ENCODE data around the gene NCKAP5. TPM values are rescaled to one million over a fixed set of nuclear protein-coding genes. Genes with fewer than 3 reads are reported as not detected.

NCKAP5 gene
- total and polyA plus RNA-seq, 4 donors: 0.57 to 2.8 (median 2.4) TPM

- H3K9ac ChIP-seq (ENCODE audit: low read depth in 1 of 2, low read length in 2 of 2): peak overlapping the region in 1 of 2 donors; percentile 58
- peak overlapping the region; percentile 33 to 47 (median 33) for H3K4me3 ChIP-seq (ENCODE audit: low read depth in 1 of 3, low read length in 3 of 3)
- no peaks in the 10 kb centered on the region for H3K9me3 ChIP-seq (ENCODE audit: control insufficient read depth in 4 of 4, low read length in 3 of 4)
- H3K4me1 ChIP-seq (ENCODE audit: control insufficient read depth in 4 of 4, insufficient read depth in 4 of 4, low read length in 3 of 4): peaks cover 2 to 45% (median 27%) of the 10 kb centered on the region in 4 donors
- TF ChIP-seq CTCF (IDR thresholded peaks at IDR 0.05; ENCODE audit: low read depth, low read length, missing input control) (peak; percentile 26), HNF4G (IDR thresholded peaks at IDR 0.05) (peak; percentile 13), RXRA (IDR thresholded peaks at IDR 0.05) (peak; percentile 46 to 57), TAF1 (conservative IDR thresholded peaks at IDR 0.05) (no peak), ATF3 (IDR thresholded peaks at IDR 0.05) (peak; percentile 71), GABPA (IDR thresholded peaks at IDR 0.05 in 1 of 2, conservative IDR thresholded peaks at IDR 0.05 in 1 of 2) (no peak), YY1 (IDR thresholded peaks at IDR 0.05) (peak; percentile 67), HNF4A (conservative IDR thresholded peaks at IDR 0.05) (peak; percentile 57 to 74), EGR1 (IDR thresholded peaks at IDR 0.05; ENCODE audit: low read depth in 2 of 2) (peak in 1 of 2 donors; percentile 52), RAD21 (IDR thresholded peaks at IDR 0.05) (peak; percentile 67 to 77), FOXA2 (IDR thresholded peaks at IDR 0.05) (no peak), JUND (IDR thresholded peaks at IDR 0.05) (peak; percentile 27 to 77), REST (IDR thresholded peaks at IDR 0.05) (no peak), MAX (IDR thresholded peaks at IDR 0.05) (no peak), ZBTB33 (IDR thresholded peaks at IDR 0.05) (peak; percentile 34), NR2F2 (IDR thresholded peaks at IDR 0.05) (no peak), SP1 (IDR thresholded peaks at IDR 0.05) (no peak), FOXA1 (IDR thresholded peaks at IDR 0.05) (no peak)
- DNase-seq (ENCODE audit: low spot score): no peak
- H3K36me3 ChIP-seq (ENCODE audit: control insufficient read depth in 4 of 4, insufficient read depth in 3 of 4, low read depth in 1 of 4, low read length in 3 of 4): no peaks in the 10 kb centered on the region
- no peaks in the 10 kb centered on the region for H3K27me3 ChIP-seq (ENCODE audit: control insufficient read depth in 4 of 4, insufficient read depth in 4 of 4, low read length in 3 of 4)
- H3K27ac ChIP-seq (ENCODE audit: low read depth in 1 of 2, low read length in 2 of 2): peak overlapping the region in 1 of 2 donors; percentile 55
- WGBS: 34% methylated on average over 7 of the region's 7 CpGs
Measured at GRCh38 chr2:133193544-133194361, 374.5 kb downstream of the NCKAP5 start.
